HL-60 (cell line): ENCODE results near the gene ZNF155.
A peak's percentile ranks its signal among the peaks of the same experiment; 100 is the strongest.

Experiments used
- DNase-seq, 2 experiments: peaks; one replicate each; pipeline ENCODE4 v3.0.0-alpha.2; 2010 to 2020; ENCODE audit warnings: low read depth in 1 of 2, low spot score in 1 of 2
- H3K27ac ChIP-seq: fragments of 250-450 bp; sonication (Bioruptor Pico); replicated peaks from 2 replicates; pipeline ENCODE4 v1.5.1; 2020; ENCODE audit warnings: mild to moderate bottlenecking, moderate library complexity
- H3K27me3 ChIP-seq: fragments of 250-450 bp; sonication (Bioruptor Pico); 2 replicates; pipeline ENCODE4 v1.5.1; 2021; ENCODE audit warnings: mild to moderate bottlenecking, moderate library complexity; ENCODE audit not compliant: insufficient read depth, poor library complexity, severe bottlenecking
- H3K4me3 ChIP-seq: replicated peaks from 2 replicates; pipeline ENCODE4 v1.5.1; 2011; ENCODE audit warnings: mild to moderate bottlenecking, control low read depth, low read length; ENCODE audit not compliant: insufficient read depth
- CTCF ChIP-seq: IDR thresholded peaks from one replicate; pipeline ENCODE4 v1.5.1; 2011; ENCODE audit warnings: low read length, control low read depth, inconsistent platforms; ENCODE audit not compliant: insufficient read depth
- GABPA ChIP-seq: IDR thresholded peaks from 2 replicates; pipeline ENCODE4 v1.6.1; 2012; ENCODE audit warnings: low read depth
- POLR2AphosphoS5 ChIP-seq: IDR thresholded peaks from 2 replicates; pipeline ENCODE4 v1.6.1; 2012; ENCODE audit warnings: low read depth
- SPI1 ChIP-seq: IDR thresholded peaks from 2 replicates; pipeline ENCODE4 v1.6.1; 2012; ENCODE audit warnings: low read depth, mild to moderate bottlenecking, borderline replicate concordance
- long read RNA-seq: library from polyadenylated mRNA; unstranded; transcript quantifications from one replicate; pipeline ENCODE4 v2.0.0, GENCODE V29; 2020
- TF ChIP-seq, protein P1 (sequence below): IDR thresholded peaks from 2 replicates; pipeline ENCODE4 v1.6.1; 2012; ENCODE audit warnings: low read depth; ENCODE audit not compliant: insufficient replicate concordance

Gene ZNF155
- long read RNA-seq, partial matches to known transcripts: 0 of 2 reads
- long read RNA-seq, other reads (novel, unspliced or antisense): 2 of 2 reads

GRCh38 chr19:43983912-43984686 is at the start of gene ZNF155:
Gene ZNF155 (plus strand): TSS chr19:43984188. CDS start chr19:43988544, 4,356 bp downstream.
- peak; percentile 93 for DNase-seq
- TF ChIP-seq SPI1 (peak; percentile 63; the same call in 1 of the 2 replicates), GABPA (peak; percentile 71)
- TF ChIP-seq, protein P1, sequence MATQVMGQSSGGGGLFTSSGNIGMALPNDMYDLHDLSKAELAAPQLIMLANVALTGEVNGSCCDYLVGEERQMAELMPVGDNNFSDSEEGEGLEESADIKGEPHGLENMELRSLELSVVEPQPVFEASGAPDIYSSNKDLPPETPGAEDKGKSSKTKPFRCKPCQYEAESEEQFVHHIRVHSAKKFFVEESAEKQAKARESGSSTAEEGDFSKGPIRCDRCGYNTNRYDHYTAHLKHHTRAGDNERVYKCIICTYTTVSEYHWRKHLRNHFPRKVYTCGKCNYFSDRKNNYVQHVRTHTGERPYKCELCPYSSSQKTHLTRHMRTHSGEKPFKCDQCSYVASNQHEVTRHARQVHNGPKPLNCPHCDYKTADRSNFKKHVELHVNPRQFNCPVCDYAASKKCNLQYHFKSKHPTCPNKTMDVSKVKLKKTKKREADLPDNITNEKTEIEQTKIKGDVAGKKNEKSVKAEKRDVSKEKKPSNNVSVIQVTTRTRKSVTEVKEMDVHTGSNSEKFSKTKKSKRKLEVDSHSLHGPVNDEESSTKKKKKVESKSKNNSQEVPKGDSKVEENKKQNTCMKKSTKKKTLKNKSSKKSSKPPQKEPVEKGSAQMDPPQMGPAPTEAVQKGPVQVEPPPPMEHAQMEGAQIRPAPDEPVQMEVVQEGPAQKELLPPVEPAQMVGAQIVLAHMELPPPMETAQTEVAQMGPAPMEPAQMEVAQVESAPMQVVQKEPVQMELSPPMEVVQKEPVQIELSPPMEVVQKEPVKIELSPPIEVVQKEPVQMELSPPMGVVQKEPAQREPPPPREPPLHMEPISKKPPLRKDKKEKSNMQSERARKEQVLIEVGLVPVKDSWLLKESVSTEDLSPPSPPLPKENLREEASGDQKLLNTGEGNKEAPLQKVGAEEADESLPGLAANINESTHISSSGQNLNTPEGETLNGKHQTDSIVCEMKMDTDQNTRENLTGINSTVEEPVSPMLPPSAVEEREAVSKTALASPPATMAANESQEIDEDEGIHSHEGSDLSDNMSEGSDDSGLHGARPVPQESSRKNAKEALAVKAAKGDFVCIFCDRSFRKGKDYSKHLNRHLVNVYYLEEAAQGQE: no peak
- Histone ChIP-seq H3K27me3 (no peaks in the 10 kb centered on the region), H3K27ac (peak within 1 kb of the TSS; percentile 63), H3K4me3 (peak within 1 kb of the TSS; percentile 85)

- Histone ChIP-seq H3K27ac (peak within 1 kb of the TSS; percentile 84), H3K4me3 (peak within 1 kb of the TSS; percentile 69), H3K27me3 (no peaks in the 10 kb centered on the region)
- peak; percentile 73 to 93 for DNase-seq
- peak; percentile 90 for TF ChIP-seq SPI1
- no peak for TF ChIP-seq CTCF
- TF ChIP-seq GABPA: peak; percentile 94
- peak; percentile 29; the same call in 1 of the 2 replicates for TF ChIP-seq POLR2AphosphoS5
- TF ChIP-seq, protein P1: no peak
Measured at GRCh38 chr19:43934985-43935708, 48.8 kb upstream of the ZNF155 start, which contains the start of gene ZNF45. Gene ZNF45 (minus strand): TSS chr19:43935282. CDS start chr19:43922185, 13,097 bp downstream.

GRCh38 chr19:43936188-43936587 is 47.8 kb upstream of the ZNF155 start:
- Histone ChIP-seq H3K4me3 (no peak overlapping the region), H3K27ac (no peak overlapping the region), H3K27me3 (no peaks in the 10 kb centered on the region)
- TF ChIP-seq GABPA: no peak
- TF ChIP-seq CTCF: no peak
- TF ChIP-seq, protein P1: no peak
- no peak for DNase-seq
